SK-N-SH (cell line): Measurements from ENCODE around the gene CCNL1. TPM values are rescaled to one million over a fixed set of nuclear protein-coding genes. Genes with fewer than 3 reads are reported as not detected.
"Not testable (repeated sequence)": the region's sequence is repeated elsewhere in the genome, so short reads cannot be mapped to it uniquely, and the experiment has no call there.

Experiments
- CTCF ChIA-PET: fragments of 300-600, 350-600 bp; formaldehyde crosslinking; extraction: SDS; loops from one replicate; lab custom pipeline; 2021; lab: Yijun Ruan, JAX
- POLR2A ChIA-PET: fragments of 350-600 bp; sonication (Branson Sonifier 250); formaldehyde crosslinking; extraction: SDS; loops from one replicate; lab custom pipeline; 2020; ENCODE audit warnings: antibody characterized with exemption, inconsistent platforms; lab: Yijun Ruan, JAX
- DNase-seq: peaks from one replicate; pipeline ENCODE4 v3.0.0; 2012
- H2AFZ ChIP-seq: fragments of 200-600 bp; sonication (generic); 2 replicates; pipeline ENCODE4 v1.8.1; 2016; ENCODE audit warnings: antibody characterized with exemption, mild to moderate bottlenecking, low read depth
- H3F3A ChIP-seq: fragments of 200-600 bp; sonication (generic); replicated peaks from 2 replicates; pipeline ENCODE3; 2016; ENCODE audit warnings: antibody characterized with exemption, mild to moderate bottlenecking; ENCODE audit not compliant: insufficient read depth
- H3K27ac ChIP-seq, 2 experiments: fragments of 200-500 bp in 1 of 2; fragments of 200-600 bp in 1 of 2; sonication (Bioruptor generic) in 1 of 2; sonication (generic), shearing (Covaris generic) in 1 of 2; 2 replicates each; pipeline versions ENCODE4 v1.5.1 to v1.6.1; 2014 to 2016; ENCODE audit warnings: low read depth in 2 of 2, inconsistent platforms in 1 of 2, low read length in 1 of 2, mild to moderate bottlenecking in 1 of 2, mixed read lengths in 1 of 2
- H3K27me3 ChIP-seq: fragments of 200-600 bp; sonication (generic), shearing (Covaris generic); 2 replicates; pipeline ENCODE4 v1.6.1; 2016; ENCODE audit warnings: mixed run types; ENCODE audit not compliant: insufficient read depth
- H3K36me3 ChIP-seq, 2 experiments: fragments of 200-500 bp in 1 of 2; fragments of 200-600 bp in 1 of 2; sonication (Bioruptor generic) in 1 of 2; sonication (generic) in 1 of 2; replicated peaks in 1 of 2; 2 replicates each; pipeline versions ENCODE3 to v1.5.1; 2014 to 2016; ENCODE audit warnings: low read length in 1 of 2, mild to moderate bottlenecking in 1 of 2; ENCODE audit not compliant: insufficient read depth in 2 of 2, control insufficient read depth in 1 of 2
- H3K4me1 ChIP-seq, 2 experiments: fragments of 200-500 bp in 1 of 2; fragments of 200-600 bp in 1 of 2; sonication (Bioruptor generic) in 1 of 2; sonication (generic), shearing (Covaris generic) in 1 of 2; 2 replicates each; pipeline versions ENCODE4 v1.5.1 to v1.6.1; 2014 to 2016; ENCODE audit warnings: low read depth in 1 of 2, low read length in 1 of 2, mixed run types in 1 of 2; ENCODE audit not compliant: insufficient read depth in 2 of 2, control insufficient read depth in 1 of 2
- H3K4me2 ChIP-seq: fragments of 200-600 bp; sonication (generic), shearing (Covaris generic); 2 replicates; pipeline ENCODE4 v1.6.1; 2017; ENCODE audit warnings: mixed run types
- H3K4me3 ChIP-seq, 2 experiments: fragments of 200-500 bp in 1 of 2; fragments of 200-600 bp in 1 of 2; sonication (Bioruptor generic) in 1 of 2; sonication (generic), shearing (Covaris generic) in 1 of 2; 2 replicates each; pipeline versions ENCODE4 v1.5.1 to v1.8.1; 2014 to 2016; ENCODE audit warnings: low read depth in 2 of 2, inconsistent platforms in 1 of 2, low read length in 1 of 2, mild to moderate bottlenecking in 1 of 2, mixed read lengths in 1 of 2, moderate library complexity in 1 of 2
- H3K79me2 ChIP-seq: fragments of 200-600 bp; sonication (generic); 2 replicates; pipeline ENCODE4 v1.8.1; 2017; ENCODE audit warnings: mild to moderate bottlenecking; ENCODE audit not compliant: insufficient read depth
- H3K9ac ChIP-seq: fragments of 200-600 bp; sonication (generic); 2 replicates; pipeline ENCODE4 v1.6.1; 2017; ENCODE audit warnings: mixed run types
- H3K9me2 ChIP-seq: fragments of 200-600 bp; sonication (generic); 2 replicates; pipeline ENCODE4 v1.6.1; 2017; ENCODE audit warnings: mixed run types
- H3K9me3 ChIP-seq: fragments of 200-600 bp; sonication (generic); 2 replicates; pipeline ENCODE4 v1.6.1; 2017; ENCODE audit warnings: mixed run types, mild to moderate bottlenecking, moderate library complexity
- H4K20me1 ChIP-seq: fragments of 200-600 bp; sonication (generic); 2 replicates; pipeline ENCODE4 v1.6.1; 2017; ENCODE audit warnings: mild to moderate bottlenecking, mixed run types; ENCODE audit not compliant: insufficient read depth
- FOSL2 ChIP-seq: IDR thresholded peaks from 2 replicates; pipeline ENCODE4 v1.4.0; 2012; ENCODE audit warnings: low read depth, mild to moderate bottlenecking, moderate library complexity, borderline replicate concordance
- GABPA ChIP-seq: IDR thresholded peaks from 2 replicates; pipeline ENCODE4 v1.4.0; 2012; ENCODE audit warnings: low read depth, mild to moderate bottlenecking
- GATA2 ChIP-seq: sonication (generic); formaldehyde crosslinking; IDR thresholded peaks from 2 replicates; pipeline ENCODE4 v1.5.0; 2020; ENCODE audit warnings: mild to moderate bottlenecking, missing genetic modification reagents
- JUND ChIP-seq: IDR thresholded peaks from 2 replicates; pipeline ENCODE4 v1.4.0; 2012
- MXI1 ChIP-seq: IDR thresholded peaks from 2 replicates; pipeline ENCODE4 v1.6.1; 2012; ENCODE audit warnings: mild to moderate bottlenecking, low read depth, low read length, improper control_type of control experiment
- POLR2AphosphoS5 ChIP-seq: IDR thresholded peaks from 2 replicates; pipeline ENCODE4 v1.6.1; 2012; ENCODE audit warnings: low read depth, low read length
- RFX5 ChIP-seq: IDR thresholded peaks from 2 replicates; pipeline ENCODE4 v1.6.1; 2012; ENCODE audit warnings: mild to moderate bottlenecking, improper control_type of control experiment, low read length
- WGBS: methylation state at CpG from one replicate; pipeline ENCODE4 v1.1.6; 2017; ENCODE audit warnings: low lambda C conversion rate; 5-methylcytosine and 5-hydroxymethylcytosine counted together
- polyA plus RNA-seq, 3 experiments: library from polyadenylated mRNA; depleted of rRNA; stranded (reverse); fragments of >200 nt; gene quantifications; 2 replicates each; pipeline ENCODE4 v1.2.3, GENCODE V29; 2012
- TF ChIP-seq, protein P1 (sequence below): IDR thresholded peaks from 2 replicates; pipeline ENCODE4 v1.4.0; 2012; ENCODE audit warnings: low read depth
- TF ChIP-seq, protein P2 (sequence below): IDR thresholded peaks from 2 replicates; pipeline ENCODE4; 2012
- TF ChIP-seq, protein P3 (sequence below): IDR thresholded peaks from 2 replicates; pipeline ENCODE4 v1.4.0; 2012; ENCODE audit warnings: low read depth, borderline replicate concordance

Gene CCNL1
- polyA plus RNA-seq, 1 of the 3 experiments (the other 2 are of a cell fraction), result 99.8 TPM

DNA sequence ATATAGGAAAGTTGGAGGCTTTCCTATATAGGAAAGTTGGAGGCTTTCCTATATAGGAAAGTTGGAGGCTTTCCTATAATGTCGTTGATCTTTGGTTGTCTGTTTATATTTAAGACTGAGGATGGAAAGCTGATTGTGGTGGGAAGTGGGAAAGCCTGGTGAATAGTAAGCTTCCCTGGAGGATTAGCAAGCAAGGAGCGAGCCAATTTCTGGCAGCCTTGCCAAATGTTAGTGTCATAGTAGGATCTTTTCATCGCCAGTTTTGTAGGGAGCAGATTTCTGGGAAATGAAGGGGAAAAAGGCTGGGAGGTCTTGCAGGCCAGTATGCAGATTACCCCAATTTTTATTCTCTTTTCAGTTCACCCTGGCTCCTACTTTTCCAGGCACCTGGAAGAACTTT, 39.9 kb upstream of the CCNL1 start (continued):
- TF ChIP-seq FOSL2 (no peak), GATA2 (CRISPR knock-in tag) (no peak), POLR2AphosphoS5 (no peak)
- TF ChIP-seq, protein P1, sequence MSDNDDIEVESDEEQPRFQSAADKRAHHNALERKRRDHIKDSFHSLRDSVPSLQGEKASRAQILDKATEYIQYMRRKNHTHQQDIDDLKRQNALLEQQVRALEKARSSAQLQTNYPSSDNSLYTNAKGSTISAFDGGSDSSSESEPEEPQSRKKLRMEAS, result no peak

DNA sequence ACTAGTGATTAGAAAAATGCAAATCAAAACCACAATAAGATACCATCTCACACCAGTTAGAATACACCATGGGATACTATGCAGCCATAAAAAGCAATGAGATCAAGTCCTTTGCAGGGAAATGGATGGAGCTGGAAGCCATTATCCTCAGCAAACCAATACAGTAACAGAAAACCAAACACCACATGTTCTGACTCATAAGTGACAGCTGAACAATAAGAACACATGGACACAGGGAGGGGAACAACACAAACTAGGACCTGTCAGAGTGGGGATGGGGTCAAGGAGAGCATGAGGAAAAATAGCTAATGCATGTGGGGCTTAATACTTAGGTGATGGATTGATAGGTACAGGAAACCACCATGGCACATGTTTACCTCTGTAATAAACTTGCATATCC, 36.0 kb upstream of the CCNL1 start:
- no peaks in the 10 kb centered on the region for H4K20me1 ChIP-seq
- no peak overlapping the region for H2AFZ ChIP-seq
- no peak overlapping the region for H3K9ac ChIP-seq
- H3K4me2 ChIP-seq, result no peak overlapping the region
- no peaks in the 10 kb centered on the region for H3K9me2 ChIP-seq
- H3K27me3 ChIP-seq, result no peaks in the 10 kb centered on the region
- H3F3A ChIP-seq, result no peaks in the 10 kb centered on the region
- H3K4me3 ChIP-seq, result no peak overlapping the region
- H3K36me3 ChIP-seq, result no peaks in the 10 kb centered on the region
- no peak overlapping the region for H3K27ac ChIP-seq
- POLR2A ChIA-PET, result no interaction called here
- TF ChIP-seq GABPA (no peak), MXI1 (no peak), JUND (no peak), RFX5 (no peak)
- TF ChIP-seq, protein P2, sequence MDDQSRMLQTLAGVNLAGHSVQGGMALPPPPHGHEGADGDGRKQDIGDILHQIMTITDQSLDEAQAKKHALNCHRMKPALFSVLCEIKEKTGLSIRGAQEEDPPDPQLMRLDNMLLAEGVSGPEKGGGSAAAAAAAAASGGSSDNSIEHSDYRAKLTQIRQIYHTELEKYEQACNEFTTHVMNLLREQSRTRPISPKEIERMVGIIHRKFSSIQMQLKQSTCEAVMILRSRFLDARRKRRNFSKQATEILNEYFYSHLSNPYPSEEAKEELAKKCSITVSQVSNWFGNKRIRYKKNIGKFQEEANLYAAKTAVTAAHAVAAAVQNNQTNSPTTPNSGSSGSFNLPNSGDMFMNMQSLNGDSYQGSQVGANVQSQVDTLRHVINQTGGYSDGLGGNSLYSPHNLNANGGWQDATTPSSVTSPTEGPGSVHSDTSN, result no peak
- TF ChIP-seq, protein P3, sequence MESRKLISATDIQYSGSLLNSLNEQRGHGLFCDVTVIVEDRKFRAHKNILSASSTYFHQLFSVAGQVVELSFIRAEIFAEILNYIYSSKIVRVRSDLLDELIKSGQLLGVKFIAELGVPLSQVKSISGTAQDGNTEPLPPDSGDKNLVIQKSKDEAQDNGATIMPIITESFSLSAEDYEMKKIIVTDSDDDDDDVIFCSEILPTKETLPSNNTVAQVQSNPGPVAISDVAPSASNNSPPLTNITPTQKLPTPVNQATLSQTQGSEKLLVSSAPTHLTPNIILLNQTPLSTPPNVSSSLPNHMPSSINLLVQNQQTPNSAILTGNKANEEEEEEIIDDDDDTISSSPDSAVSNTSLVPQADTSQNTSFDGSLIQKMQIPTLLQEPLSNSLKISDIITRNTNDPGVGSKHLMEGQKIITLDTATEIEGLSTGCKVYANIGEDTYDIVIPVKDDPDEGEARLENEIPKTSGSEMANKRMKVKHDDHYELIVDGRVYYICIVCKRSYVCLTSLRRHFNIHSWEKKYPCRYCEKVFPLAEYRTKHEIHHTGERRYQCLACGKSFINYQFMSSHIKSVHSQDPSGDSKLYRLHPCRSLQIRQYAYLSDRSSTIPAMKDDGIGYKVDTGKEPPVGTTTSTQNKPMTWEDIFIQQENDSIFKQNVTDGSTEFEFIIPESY, result no peak
- no peaks in the 10 kb centered on the region for H3K79me2 ChIP-seq
- no peaks in the 10 kb centered on the region for H3K4me1 ChIP-seq
- H3K9me3 ChIP-seq, result no peaks in the 10 kb centered on the region
- no peak for DNase-seq
- CTCF ChIA-PET, result interaction anchor here (1.8 kb wide), 1 partner anchor 297 kb away, joined by 4 read pairs; no protein-coding TSS in a partner anchor

DNA sequence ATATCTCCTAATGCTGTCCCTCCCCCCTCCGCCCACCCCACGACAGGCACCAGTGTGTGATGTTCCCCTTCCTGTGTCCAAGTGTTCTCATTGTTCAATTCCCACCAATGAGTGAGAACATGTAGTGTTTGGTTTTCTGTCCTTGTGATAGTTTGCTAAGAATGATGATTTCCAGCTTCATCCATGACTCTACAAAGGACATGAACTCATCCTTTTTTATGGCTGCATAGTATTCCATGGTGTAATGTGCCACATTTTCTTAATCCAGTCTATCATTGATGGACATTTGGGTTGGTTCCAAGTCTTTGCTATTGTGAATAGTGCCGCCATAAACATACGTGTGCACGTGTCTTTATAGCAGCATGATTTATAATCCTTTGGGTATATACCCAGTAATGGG, 31.2 kb upstream of the CCNL1 start:
- H3K27ac ChIP-seq, H3K79me2 ChIP-seq, H3F3A ChIP-seq, CTCF ChIA-PET, H4K20me1 ChIP-seq, H3K27me3 ChIP-seq, H3K4me1 ChIP-seq, H3K4me3 ChIP-seq, H3K9me3 ChIP-seq, H2AFZ ChIP-seq, H3K4me2 ChIP-seq, DNase-seq, POLR2A ChIA-PET, H3K36me3 ChIP-seq, H3K9ac ChIP-seq, H3K9me2 ChIP-seq: not testable (repeated sequence)
- WGBS, result 69% methylated on average over 5 of the region's 5 CpGs
